T-cell (primary cell): ENCODE data around the gene NT5DC3. TPM values are rescaled to one million over a fixed set of nuclear protein-coding genes. Genes with fewer than 3 reads are reported as not detected.

ENCODE experiments used
- ATAC-seq, 4 experiments: fragments of 200-7000 bp in 3 of 4; fragments of 150-1000 bp in 1 of 4; cut with Tn5 transposase; replicated peaks in 1 of 4; 1 replicate in 3 of 4; 2 replicates in 1 of 4; pipeline ENCODE4 v1.10.0; 2021; ENCODE audit warnings: moderate library complexity in 3 of 4, mild to moderate bottlenecking in 2 of 4, moderate number of reproducible peaks in 1 of 4
- CTCF ChIA-PET, 2 donors: fragments of 300-600 bp; sonication (Branson Sonifier 250); formaldehyde crosslinking; loops; one replicate each; lab custom pipeline; 2022; ENCODE audit warnings: antibody characterized with exemption in 2 of 2; lab: Charles Lee
- POLR2A ChIA-PET, 2 donors: fragments of 300-600 bp; sonication (Branson Sonifier 250); formaldehyde crosslinking; loops; one replicate each; lab custom pipeline; 2022; ENCODE audit warnings: antibody characterized with exemption in 2 of 2; lab: Charles Lee
- DNase-seq, 35 experiments: peaks; one replicate each; pipeline versions ENCODE4 v3.0.0 to v3.0.0-alpha.2; 2013 to 2023
- H3K27ac ChIP-seq: one replicate; pipeline ENCODE4 v1.5.1; 2013; ENCODE audit warnings: low read length
- H3K27me3 ChIP-seq, 2 experiments: replicated peaks in 1 of 2; 1 replicate in 1 of 2; 2 replicates in 1 of 2; pipeline versions ENCODE4 v1.6.1 to v1.7.0; 2013; ENCODE audit warnings: low read length in 1 of 2, mixed read lengths in 1 of 2; ENCODE audit not compliant: control insufficient read depth in 2 of 2, insufficient read depth in 2 of 2; ENCODE audit errors: extremely low read depth in 1 of 2
- H3K36me3 ChIP-seq, 2 donors: 1 replicate in 1 of 2; 2 replicates in 1 of 2; pipeline versions ENCODE4 v1.6.1 to v1.7.0; 2013; ENCODE audit warnings: low read length in 1 of 2; ENCODE audit not compliant: control insufficient read depth in 2 of 2, insufficient read depth in 1 of 2; ENCODE audit errors: extremely low read depth in 1 of 2
- H3K4me1 ChIP-seq, 2 experiments: 1 replicate in 1 of 2; 2 replicates in 1 of 2; pipeline versions ENCODE4 v1.6.1 to v1.7.0; 2013; ENCODE audit warnings: low read length in 2 of 2, mixed read lengths in 1 of 2; ENCODE audit not compliant: insufficient read depth in 2 of 2, control insufficient read depth in 1 of 2; ENCODE audit errors: extremely low read depth in 1 of 2
- H3K4me3 ChIP-seq, 2 donors: 1 replicate in 1 of 2; 2 replicates in 1 of 2; pipeline versions ENCODE4 v1.5.1 to v1.7.0; 2013; ENCODE audit warnings: mild to moderate bottlenecking in 2 of 2, low read length in 1 of 2, moderate library complexity in 1 of 2; ENCODE audit not compliant: control insufficient read depth in 1 of 2; ENCODE audit errors: extremely low read depth in 1 of 2
- H3K9me3 ChIP-seq: 2 replicates; pipeline ENCODE4 v1.7.0; 2013
- H3K27ac Mint-ChIP-seq, 2 donors: one replicate each; pipeline ENCODE4 v1.8.0; 2020 to 2021; ENCODE audit warnings: mild to moderate bottlenecking in 2 of 2, mixed read lengths in 2 of 2
- H3K27me3 Mint-ChIP-seq, 2 donors: one replicate each; pipeline ENCODE4 v1.8.0; 2021 to 2022; ENCODE audit warnings: mixed read lengths in 2 of 2
- H3K36me3 Mint-ChIP-seq: one replicate; pipeline ENCODE4 v1.8.0; 2021; ENCODE audit warnings: mixed read lengths
- H3K4me1 Mint-ChIP-seq, 3 donors: one replicate each; pipeline ENCODE4 v1.8.0; 2020 to 2022; ENCODE audit warnings: mixed read lengths in 3 of 3, mild to moderate bottlenecking in 1 of 3
- H3K4me3 Mint-ChIP-seq, 3 donors: one replicate each; pipeline ENCODE4 v1.8.0; 2020 to 2022; ENCODE audit warnings: mild to moderate bottlenecking in 3 of 3, mixed read lengths in 3 of 3, moderate library complexity in 3 of 3
- H3K9me3 Mint-ChIP-seq, 3 donors: one replicate each; pipeline ENCODE4 v1.8.0; 2020 to 2022; ENCODE audit warnings: mixed read lengths in 3 of 3
- WGBS: methylation state at CpG from one replicate; pipeline ENCODE4 v1.1.5; 2013; ENCODE audit warnings: missing lambda C conversion rate; ENCODE audit not compliant: insufficient coverage; 5-methylcytosine and 5-hydroxymethylcytosine counted together
- total RNA-seq, 35 experiments: library from RNA in 6 of 35; stranded (reverse) in 6 of 35; fragments of 120-200 nt in 1 of 35; gene quantifications; one replicate each; pipeline versions ENCODE4 v1.2.1 to v1.2.4 and lab custom pipeline; 2013 to 2026

The NT5DC3 gene
- total RNA-seq, 5 donors from 2014 or later (not counting 1 experiment from before 2014, with no cell fraction given), result 4.2 to 7.4 (median 6.3) TPM

DNA sequence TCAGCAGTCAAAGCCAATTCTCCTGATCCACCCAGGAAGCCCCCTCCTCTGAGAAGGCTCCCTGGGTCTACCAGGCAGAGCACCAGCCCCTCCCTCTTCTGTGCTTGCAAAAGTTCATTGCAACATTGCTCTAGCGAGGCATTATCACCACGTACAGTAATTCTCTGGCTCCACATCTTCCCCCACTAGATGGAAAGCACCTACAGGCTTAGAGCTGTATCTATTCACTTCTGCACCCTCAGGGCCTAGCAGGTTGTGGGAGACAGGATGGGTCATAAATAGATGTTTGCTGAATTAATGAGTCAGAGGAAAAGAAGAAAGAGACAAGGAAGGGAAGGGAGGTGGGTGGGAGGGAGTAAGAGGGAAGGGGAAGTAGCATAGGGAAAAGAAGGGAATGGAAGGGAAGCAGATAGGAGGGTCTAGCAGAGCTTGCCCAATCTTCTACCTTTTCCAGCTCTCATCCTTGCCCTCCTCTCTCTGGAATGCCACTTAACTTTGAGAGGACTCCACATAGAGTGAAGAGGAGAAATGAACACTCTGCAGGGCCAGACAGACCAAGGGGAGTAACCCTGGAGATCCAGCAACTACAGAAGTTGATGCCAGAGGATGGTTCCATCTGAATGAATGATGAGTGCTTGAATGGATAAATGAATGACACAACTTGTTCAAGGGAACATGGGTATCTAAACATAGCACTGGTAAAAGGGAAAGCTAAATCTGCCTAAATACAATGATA, 42.0 kb upstream of the NT5DC3 start:
- no peak overlapping the region for H3K4me3 Mint-ChIP-seq
- Histone ChIP-seq H3K4me1 (peaks cover 4 to 8% of the 10 kb centered on the region in 2 experiments), H3K4me3 (no peak overlapping the region), H3K27ac (no peak overlapping the region), H3K27me3 (no peaks in the 10 kb centered on the region), H3K36me3 (no peaks in the 10 kb centered on the region), H3K9me3 (no peaks in the 10 kb centered on the region)
- no peaks in the 10 kb centered on the region for H3K36me3 Mint-ChIP-seq
- no peak for DNase-seq
- H3K27me3 Mint-ChIP-seq, result no peaks in the 10 kb centered on the region
- no CpG with 5 or more reads among the region's 2 CpGs for WGBS
- H3K27ac Mint-ChIP-seq, result no peak overlapping the region
- peaks cover 11 to 21% (median 21%) of the 10 kb centered on the region in 3 donors for H3K4me1 Mint-ChIP-seq
- CTCF ChIA-PET, result interaction anchor here (0.6 to 2.2 kb wide), 4 partner anchors 45 to 1232 kb away, joined by 4 to 19 read pairs (median 6); no protein-coding TSS in a partner anchor
- POLR2A ChIA-PET, result interaction anchor here in 1 of 2 donors (1.1 kb wide), 1 partner anchor 228 kb away, joined by 3 read pairs; no protein-coding TSS in a partner anchor
- no peaks in the 10 kb centered on the region for H3K9me3 Mint-ChIP-seq
- ATAC-seq, result no peak

DNA sequence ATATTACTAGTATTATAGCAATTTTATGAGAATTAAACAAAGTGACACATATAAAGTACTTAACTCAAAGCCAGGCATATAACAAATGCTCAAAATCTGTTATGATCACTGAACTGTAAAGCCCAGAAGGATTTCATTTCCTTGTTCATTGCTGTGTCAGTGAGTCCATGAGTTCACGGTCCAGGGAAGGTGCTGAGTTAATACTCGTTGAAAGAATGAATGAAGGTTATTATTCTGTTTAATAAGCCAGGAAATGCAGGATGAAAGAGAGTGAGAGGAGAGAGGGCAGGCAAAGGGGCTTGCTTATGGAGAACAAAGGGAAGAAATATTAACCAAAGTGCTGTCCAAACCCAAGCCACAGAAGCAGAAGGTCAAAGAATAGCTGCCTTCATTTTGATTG, 40.2 kb upstream of the NT5DC3 start:
- peak overlapping the region in 1 of 2 donors; percentile 26 for H3K27ac Mint-ChIP-seq
- no peaks in the 10 kb centered on the region for H3K36me3 ChIP-seq
- ChIA-PET CTCF (interaction anchor here in 1 of 2 donors (0.8 kb wide), 1 partner anchor 14 kb away, joined by 3 read pairs; no protein-coding TSS in a partner anchor), POLR2A (interaction anchor here in 1 of 2 donors (0.8 kb wide), 1 partner anchor 49 kb away, joined by 3 read pairs; no protein-coding TSS in a partner anchor)
- no peak overlapping the region for H3K4me3 Mint-ChIP-seq
- H3K27me3 Mint-ChIP-seq, result no peaks in the 10 kb centered on the region
- H3K27ac ChIP-seq, result no peak overlapping the region
- 92% methylated on average over 2 of the region's 2 CpGs for WGBS
- H3K9me3 Mint-ChIP-seq, result no peaks in the 10 kb centered on the region
- no peaks in the 10 kb centered on the region for H3K36me3 Mint-ChIP-seq
- H3K4me1 ChIP-seq, result peaks cover 4 to 9% of the 10 kb centered on the region in 2 experiments
- no peaks in the 10 kb centered on the region for H3K9me3 ChIP-seq
- ATAC-seq (no peak), DNase-seq (no peak)
- H3K4me3 ChIP-seq, result no peak overlapping the region
- no peaks in the 10 kb centered on the region for H3K27me3 ChIP-seq
- peaks cover 11 to 27% (median 21%) of the 10 kb centered on the region in 3 donors for H3K4me1 Mint-ChIP-seq

DNA sequence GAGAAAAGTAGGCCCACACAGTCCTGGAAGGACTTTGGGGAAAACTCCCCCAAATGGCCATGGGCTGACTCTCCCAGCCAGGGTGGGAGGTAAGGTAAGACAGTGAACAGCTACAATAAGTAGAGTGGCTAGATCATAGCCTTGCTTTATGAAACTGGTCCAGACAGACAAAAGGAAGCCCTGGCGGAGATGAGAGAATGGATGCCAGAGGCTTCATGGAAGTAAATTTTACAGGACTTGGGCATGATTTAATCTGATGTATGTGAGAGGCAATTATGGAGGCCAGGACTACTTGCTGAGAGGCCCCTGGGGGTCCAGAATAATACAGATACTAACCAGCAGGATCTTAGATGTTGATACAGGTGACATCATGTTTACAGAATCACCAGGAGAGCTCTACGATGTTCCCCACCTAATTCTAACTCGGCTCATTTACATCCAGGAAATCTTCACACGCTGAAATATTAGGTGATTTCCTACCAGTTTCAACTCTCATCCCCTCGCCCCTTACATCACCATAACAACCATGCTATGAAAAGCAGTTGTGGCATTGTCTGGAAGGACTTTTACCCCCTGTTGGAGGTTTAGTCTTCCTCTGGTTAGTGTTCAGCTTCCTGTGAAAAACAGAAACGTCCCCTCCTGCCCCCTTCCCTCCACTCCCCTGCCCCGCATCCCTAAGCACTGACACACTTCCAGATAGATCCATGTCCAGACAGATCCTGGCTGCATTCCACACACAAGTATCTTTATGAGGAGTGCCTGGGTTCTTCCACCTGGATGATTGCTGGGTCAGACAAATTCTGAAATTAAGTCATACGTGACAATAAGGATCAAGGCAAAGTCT, 39.5 kb upstream of the NT5DC3 start:
- Histone ChIP-seq H3K4me3 (no peak overlapping the region), H3K9me3 (no peaks in the 10 kb centered on the region), H3K4me1 (peaks cover 4 to 9% of the 10 kb centered on the region in 2 experiments), H3K36me3 (no peaks in the 10 kb centered on the region), H3K27ac (no peak overlapping the region), H3K27me3 (no peaks in the 10 kb centered on the region)
- Mint-ChIP-seq H3K27me3 (no peaks in the 10 kb centered on the region), H3K4me3 (no peak overlapping the region), H3K36me3 (no peaks in the 10 kb centered on the region), H3K9me3 (no peaks in the 10 kb centered on the region), H3K4me1 (peaks cover 11 to 27% (median 21%) of the 10 kb centered on the region in 3 donors), H3K27ac (peak overlapping the region; percentile 13 to 65)
- DNase-seq (peak in 6 of 35 experiments; percentile 6 to 44 (median 16)), ATAC-seq (peak in 1 of 4 experiments; percentile 73)
- POLR2A ChIA-PET, result interaction anchor here (0.8 kb wide), 2 partner anchors 49 to 447 kb away, joined by 3 read pairs; no protein-coding TSS in a partner anchor
- CTCF ChIA-PET, result interaction anchor here (0.5 to 1.6 kb wide), 6 partner anchors 15 to 1135 kb away, joined by 3 to 6 read pairs (median 4); no protein-coding TSS in a partner anchor
- 75% methylated on average over 2 of the region's 8 CpGs for WGBS

DNA sequence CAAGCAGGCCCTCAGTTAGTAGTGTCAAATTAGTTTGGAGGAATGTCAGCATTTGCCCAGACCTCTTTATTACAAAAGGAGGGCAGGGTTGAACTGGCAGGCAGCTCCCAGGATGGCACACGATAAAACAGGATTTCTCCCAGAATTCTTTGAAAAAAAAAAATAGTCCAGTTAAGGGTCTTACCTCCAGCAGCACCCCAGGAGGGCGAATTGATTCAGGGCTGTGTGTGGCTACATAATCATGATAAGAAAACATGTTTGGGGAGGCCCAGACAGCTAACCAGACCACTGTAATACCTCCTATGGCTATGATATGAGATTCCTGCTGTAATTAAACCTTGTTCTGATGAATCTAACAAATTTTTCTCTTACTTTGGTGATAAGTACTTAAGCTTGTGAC, 38.8 kb upstream of the NT5DC3 start:
- ATAC-seq (no peak), DNase-seq (no peak)
- Histone ChIP-seq H3K36me3 (no peaks in the 10 kb centered on the region), H3K4me3 (no peak overlapping the region), H3K27me3 (no peaks in the 10 kb centered on the region), H3K9me3 (no peaks in the 10 kb centered on the region), H3K27ac (no peak overlapping the region), H3K4me1 (peaks cover 4 to 9% of the 10 kb centered on the region in 2 experiments)
- Mint-ChIP-seq H3K27me3 (no peaks in the 10 kb centered on the region), H3K4me1 (peaks cover 11 to 27% (median 21%) of the 10 kb centered on the region in 3 donors), H3K36me3 (no peaks in the 10 kb centered on the region), H3K9me3 (no peaks in the 10 kb centered on the region), H3K27ac (no peak overlapping the region), H3K4me3 (no peak overlapping the region)
- CTCF ChIA-PET, result interaction anchor here (0.5 to 1.6 kb wide), 5 partner anchors 15 to 237 kb away, joined by 3 to 6 read pairs (median 4); partner anchors contain the start of gene HSP90B1 (in 1 of the 2)
- no CpG with 5 or more reads among the region's 2 CpGs for WGBS
- POLR2A ChIA-PET, result interaction anchor here in 1 of 2 donors (0.8 kb wide), 1 partner anchor 447 kb away, joined by 3 read pairs; no protein-coding TSS in a partner anchor

DNA sequence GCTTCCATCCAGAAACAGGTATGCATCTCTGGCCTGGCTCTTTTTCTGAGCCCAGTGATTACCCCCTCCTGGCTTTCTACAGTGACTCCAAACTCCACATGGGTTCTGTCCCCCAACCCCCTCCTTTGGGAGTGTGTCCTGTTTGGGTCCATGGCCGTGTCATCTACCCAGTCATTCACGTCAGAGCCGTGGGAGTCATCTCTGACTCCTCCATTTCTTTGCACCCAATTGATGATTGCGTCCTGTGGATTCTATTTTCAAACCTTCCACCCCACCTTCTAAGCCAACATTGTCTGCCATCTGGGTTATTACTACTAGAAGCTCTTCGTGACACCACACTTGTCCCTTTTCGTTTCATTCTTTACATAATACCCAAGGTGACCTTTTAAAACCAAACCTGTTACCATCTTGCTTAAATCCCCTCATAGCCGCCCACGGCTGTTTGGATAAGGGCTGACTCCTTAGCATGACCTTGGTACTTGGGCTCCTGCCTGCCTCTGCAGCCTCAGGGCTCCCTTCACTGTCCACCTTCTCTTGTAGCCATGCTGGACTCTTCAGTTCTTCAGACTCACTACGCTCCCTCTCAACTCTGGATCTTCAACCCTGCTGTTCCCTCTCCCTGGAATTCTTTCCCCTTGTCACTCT, 38.1 kb upstream of the NT5DC3 start:
- Mint-ChIP-seq H3K36me3 (no peaks in the 10 kb centered on the region), H3K4me1 (peaks cover 5 to 21% (median 14%) of the 10 kb centered on the region in 3 donors), H3K27me3 (no peaks in the 10 kb centered on the region), H3K27ac (no peak overlapping the region), H3K9me3 (no peaks in the 10 kb centered on the region), H3K4me3 (no peak overlapping the region)
- Histone ChIP-seq H3K4me3 (no peak overlapping the region), H3K27me3 (no peaks in the 10 kb centered on the region), H3K4me1 (peaks cover 4 to 9% of the 10 kb centered on the region in 2 experiments), H3K27ac (no peak overlapping the region), H3K9me3 (no peaks in the 10 kb centered on the region), H3K36me3 (no peaks in the 10 kb centered on the region)
- POLR2A ChIA-PET, result no interaction called here
- CTCF ChIA-PET, result interaction anchor here (0.7 to 2.5 kb wide), 6 partner anchors 51 to 237 kb away, joined by 3 to 17 read pairs (median 4); partner anchors contain the start of gene HSP90B1 (in 1 of the 2)
- WGBS, result 83% methylated on average over 9 of the region's 9 CpGs
- ATAC-seq (no peak), DNase-seq (no peak)
